Adrenal gland (tissue), 12 donors: ENCODE results near the gene WLS. TPM values are rescaled to one million over a fixed set of nuclear protein-coding genes. Genes with fewer than 3 reads are reported as not detected.

Experiments
- DNase-seq, 7 donors: peaks; one replicate each; pipeline ENCODE4 v3.0.0-alpha.2; 2019 to 2020
- H3K27ac ChIP-seq, 5 donors: fragments of 200-600 bp; sonication (generic) in 4 of 5; 1 replicate in 3 of 5; 2 replicates in 2 of 5; pipeline versions ENCODE4 v1.5.1 to v1.8.0; 2016 to 2020; ENCODE audit warnings: mild to moderate bottlenecking in 1 of 5
- H3K27me3 ChIP-seq: fragments of 200-600 bp; 2 replicates; pipeline ENCODE4 v1.8.0; 2021
- H3K36me3 ChIP-seq, 2 donors: fragments of 200-600 bp; replicated peaks in 1 of 2; 1 replicate in 1 of 2; 2 replicates in 1 of 2; pipeline versions ENCODE4 v1.5.1 to v1.8.0; 2018 to 2022
- H3K4me1 ChIP-seq, 2 donors: fragments of 200-600 bp; replicated peaks in 1 of 2; 1 replicate in 1 of 2; 2 replicates in 1 of 2; pipeline versions ENCODE4 v1.5.1 to v1.8.0; 2018 to 2021
- H3K4me3 ChIP-seq, 4 donors: fragments of 200-600 bp; sonication (generic) in 3 of 4; one replicate each; pipeline ENCODE4 v1.5.1; 2016 to 2018
- H3K9me3 ChIP-seq, 3 donors: fragments of 200-600 bp; sonication (generic) in 1 of 3; replicated peaks in 1 of 3; 1 replicate in 2 of 3; 2 replicates in 1 of 3; pipeline versions ENCODE4 v1.5.1 to v1.8.0; 2016 to 2021
- POLR2A ChIP-seq, 2 donors: fragments of 450-650 bp; IDR thresholded peaks; one replicate each; pipeline ENCODE4 v1.6.1; 2017; ENCODE audit warnings: antibody characterized with exemption in 2 of 2, mild to moderate bottlenecking in 2 of 2, moderate library complexity in 1 of 2
- WGBS, 4 donors: extraction: QIAGEN DNeasy Blood & Tissue Kit in 2 of 4; methylation state at CpG; one replicate each; pipeline versions ENCODE4 v1.1.5 to v1.1.7; 2013 to 2017; 5-methylcytosine and 5-hydroxymethylcytosine counted together
- intact Hi-C, 2 donors: fragments of 100-400 bp; cut with DNase I; formaldehyde crosslinking; loops; one replicate each; pipeline versions ENCODE4 v1.14.1 to v1.15.0; 2022 to 2023
- polyA plus RNA-seq, 3 donors: library from polyadenylated mRNA; stranded (reverse); fragments of 200-250 nt in 2 of 3; fragments of 350-450 nt in 1 of 3; fragmentation: Illumina TruSeq in 1 of 3; extraction: RNeasy Lipid Tissue Mini Kit (QIAGEN cat#74804) in 1 of 3; gene quantifications; one replicate each; pipeline ENCODE4 v1.2.3, GENCODE V29; 2013 to 2014
- total RNA-seq, 9 donors: library from RNA; depleted of rRNA in 4 of 9; stranded (reverse); fragments of >200 nt in 4 of 9; fragments of 120-200 nt in 1 of 9; fragmentation: NEBNext Ultra II Directional in 1 of 9; extraction: Animal tissue kit (Norgen Biotek cat#: 25700) in 1 of 9; gene quantifications; one replicate each; pipeline versions ENCODE4 v1.1.0 to v1.2.4, GENCODE V29; 2013 to 2023
- TF ChIP-seq, protein P1 (sequence below), 6 experiments: fragments of 450-650 bp in 4 of 6; fragments of 200-600 bp in 2 of 6; sonication (generic) in 1 of 6; IDR thresholded peaks; 1 replicate in 5 of 6; 2 replicates in 1 of 6; pipeline versions ENCODE4 v1.5.1 to v1.8.0; 2016 to 2021; ENCODE audit warnings: antibody characterized with exemption in 6 of 6, mild to moderate bottlenecking in 2 of 6, moderate library complexity in 1 of 6
- donor health status: healthy with polysubstance abuse.
- donor health status: Bipolar disorder and iron deficiency.
- donor health status: DM: yes; HTN: yes; CAD: no.
- donor health status: DM: no; HTN: no; CAD: no.
- donor health status: DM: no; HTN: no; CAD: no.
- donor health status: DM: yes; HTN: yes; CAD: no.

The WLS gene
- total and polyA plus RNA-seq, 12 donors, result 28.7 to 114 (median 59.5) TPM

DNA sequence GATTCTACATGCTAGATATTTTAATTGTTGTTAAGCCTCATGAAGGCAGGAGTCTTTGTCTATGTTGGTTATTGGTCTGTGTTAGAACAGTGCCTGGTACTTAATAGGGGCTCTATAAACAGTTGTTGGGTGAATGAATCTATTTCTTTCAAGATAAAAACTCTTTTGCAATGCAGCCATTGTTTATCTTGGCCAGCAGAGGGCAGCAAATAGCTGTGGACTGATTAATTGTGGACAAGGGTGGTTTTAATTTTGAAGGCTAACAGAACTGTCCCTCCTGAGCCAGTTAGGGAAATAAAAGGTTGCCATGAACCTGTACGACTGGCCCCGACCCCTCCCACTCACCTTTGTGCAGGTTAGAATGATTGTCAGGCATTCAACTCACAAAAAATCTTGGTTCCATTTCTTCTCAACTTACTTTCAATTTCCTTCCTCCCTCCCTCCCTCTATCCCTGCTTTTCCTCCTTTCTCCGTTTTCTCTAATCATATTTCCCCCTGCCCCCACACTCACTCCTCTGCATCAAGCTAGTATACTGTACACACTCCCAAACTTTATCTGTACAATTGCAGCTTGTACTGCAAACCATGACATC lies 115.6 kb downstream of the WLS start:
- intact Hi-C loops, result loop anchor here (2.0 to 10.0 kb wide), 5 partner anchors 226 to 342 kb away; partner anchors contain the start of gene RPE65 (in 1 of the 2)

DNA sequence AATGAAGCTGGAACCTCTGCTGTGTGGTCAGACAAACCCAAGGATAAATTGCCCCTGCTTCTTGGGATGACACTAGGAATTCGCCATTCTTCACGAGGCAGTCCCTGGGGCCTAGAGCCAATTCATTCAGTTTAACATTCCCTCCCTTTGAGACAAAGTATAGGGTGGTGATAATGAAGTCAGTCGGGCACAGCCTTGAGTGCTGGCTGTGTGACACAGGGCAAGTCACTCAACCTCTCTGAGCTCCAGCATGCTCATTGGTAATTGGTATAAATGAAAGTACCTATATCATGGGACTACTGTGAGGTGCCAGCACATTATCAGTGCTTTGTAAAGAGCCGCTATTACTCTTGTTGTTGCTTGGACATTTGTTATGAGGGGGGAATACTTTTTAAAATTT lies 117.0 kb downstream of the WLS start:
- H3K4me1 ChIP-seq, result no peaks in the 10 kb centered on the region
- WGBS, 4 donors, result 64 to 84% (median 77%) methylated on average over 3 to 4 of the region's 4 CpGs
- H3K27ac ChIP-seq, result no peak overlapping the region
- DNase-seq, result no peak
- intact Hi-C loops, result loop anchor here (5.0 to 10.0 kb wide), 4 partner anchors 227 to 341 kb away; partner anchors contain the start of gene RPE65 (in 1 of the 2)
- TF ChIP-seq, protein P1, sequence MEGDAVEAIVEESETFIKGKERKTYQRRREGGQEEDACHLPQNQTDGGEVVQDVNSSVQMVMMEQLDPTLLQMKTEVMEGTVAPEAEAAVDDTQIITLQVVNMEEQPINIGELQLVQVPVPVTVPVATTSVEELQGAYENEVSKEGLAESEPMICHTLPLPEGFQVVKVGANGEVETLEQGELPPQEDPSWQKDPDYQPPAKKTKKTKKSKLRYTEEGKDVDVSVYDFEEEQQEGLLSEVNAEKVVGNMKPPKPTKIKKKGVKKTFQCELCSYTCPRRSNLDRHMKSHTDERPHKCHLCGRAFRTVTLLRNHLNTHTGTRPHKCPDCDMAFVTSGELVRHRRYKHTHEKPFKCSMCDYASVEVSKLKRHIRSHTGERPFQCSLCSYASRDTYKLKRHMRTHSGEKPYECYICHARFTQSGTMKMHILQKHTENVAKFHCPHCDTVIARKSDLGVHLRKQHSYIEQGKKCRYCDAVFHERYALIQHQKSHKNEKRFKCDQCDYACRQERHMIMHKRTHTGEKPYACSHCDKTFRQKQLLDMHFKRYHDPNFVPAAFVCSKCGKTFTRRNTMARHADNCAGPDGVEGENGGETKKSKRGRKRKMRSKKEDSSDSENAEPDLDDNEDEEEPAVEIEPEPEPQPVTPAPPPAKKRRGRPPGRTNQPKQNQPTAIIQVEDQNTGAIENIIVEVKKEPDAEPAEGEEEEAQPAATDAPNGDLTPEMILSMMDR (IDR thresholded peaks at IDR 0.05), result no peak
- TF ChIP-seq POLR2A (IDR thresholded peaks at IDR 0.05), result no peak
- no peaks in the 10 kb centered on the region for H3K36me3 ChIP-seq
- H3K9me3 ChIP-seq, result no peaks in the 10 kb centered on the region
- no peaks in the 10 kb centered on the region for H3K27me3 ChIP-seq
- H3K4me3 ChIP-seq, result no peak overlapping the region

More for the DNA sequence above, 115.6 kb downstream of the WLS start:
- no peak for TF ChIP-seq POLR2A (IDR thresholded peaks at IDR 0.05)
- TF ChIP-seq, protein P1 (IDR thresholded peaks at IDR 0.05), result peak; percentile 80 to 92 (median 86)
- 0 to 2% (median 1%) methylated on average over 3 of the region's 3 CpGs for WGBS, 4 donors
- H3K4me1 ChIP-seq, result no peaks in the 10 kb centered on the region
- H3K9me3 ChIP-seq, result no peaks in the 10 kb centered on the region
- H3K4me3 ChIP-seq, result peak overlapping the region in 1 of 4 donors; percentile 21
- H3K36me3 ChIP-seq, result no peaks in the 10 kb centered on the region
- H3K27me3 ChIP-seq, result no peaks in the 10 kb centered on the region
- DNase-seq, result peak; percentile 46 to 75 (median 54)
- H3K27ac ChIP-seq, result no peak overlapping the region

DNA sequence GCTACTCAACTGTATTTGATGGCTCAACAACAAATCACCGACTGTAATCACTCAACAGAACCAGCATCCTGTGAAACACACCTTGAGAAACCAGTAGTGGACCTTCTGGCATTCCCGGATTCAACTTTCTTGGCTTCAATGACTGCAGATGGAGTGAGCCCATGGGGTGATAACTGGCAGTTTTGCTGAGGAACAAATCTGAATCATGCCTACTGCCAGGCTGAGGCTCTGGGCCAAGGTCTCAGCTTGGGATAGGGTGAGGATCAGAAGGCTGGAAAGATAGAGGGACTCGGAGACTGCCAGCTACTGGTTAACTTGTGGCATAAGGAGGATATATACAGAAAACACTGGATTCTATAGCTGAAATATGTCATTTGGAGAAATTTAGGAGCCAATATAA lies 118.4 kb downstream of the WLS start:
- H3K27me3 ChIP-seq, result no peaks in the 10 kb centered on the region
- H3K9me3 ChIP-seq, result no peaks in the 10 kb centered on the region
- DNase-seq, result peak in 4 of 7 donors; percentile 29 to 46 (median 42)
- H3K36me3 ChIP-seq, result no peaks in the 10 kb centered on the region
- H3K27ac ChIP-seq, result no peak overlapping the region
- TF ChIP-seq, protein P1 (IDR thresholded peaks at IDR 0.05), result no peak
- TF ChIP-seq POLR2A (IDR thresholded peaks at IDR 0.05), result no peak
- H3K4me1 ChIP-seq, result no peaks in the 10 kb centered on the region
- intact Hi-C loops, result loop anchor here (5.0 to 10.0 kb wide), 4 partner anchors 259 to 339 kb away; partner anchors contain the start of gene RPE65 (in 1 of the 2)
- H3K4me3 ChIP-seq, result no peak overlapping the region
- 47 to 68% (median 53%) methylated on average over 3 of the region's 3 CpGs for WGBS, 4 donors

DNA sequence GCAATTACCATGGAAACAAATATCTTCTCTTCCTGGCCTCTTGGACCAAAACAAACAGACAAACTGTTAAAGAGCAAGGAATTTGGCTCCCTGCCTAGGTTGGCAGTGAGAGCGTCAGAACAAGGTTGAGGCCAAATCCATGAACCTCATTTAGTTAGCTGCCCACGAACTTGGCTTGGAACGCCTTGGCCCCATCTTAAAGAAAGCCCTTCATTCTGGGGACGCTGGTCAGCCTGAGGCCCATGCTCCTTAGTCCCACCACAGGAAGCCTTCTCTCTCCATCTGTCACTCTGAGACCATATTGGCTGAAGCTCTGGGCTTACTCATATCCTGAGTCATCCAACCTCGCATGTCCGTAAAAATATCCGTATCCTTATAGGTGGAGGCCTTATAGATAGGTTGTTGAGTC lies 119.5 kb downstream of the WLS start:
- WGBS, 4 donors, result 22 to 47% (median 35%) methylated on average over 7 of the region's 7 CpGs
- Histone ChIP-seq H3K4me1 (no peaks in the 10 kb centered on the region), H3K27me3 (no peaks in the 10 kb centered on the region), H3K9me3 (no peaks in the 10 kb centered on the region), H3K27ac (no peak overlapping the region), H3K36me3 (no peaks in the 10 kb centered on the region), H3K4me3 (no peak overlapping the region)
- intact Hi-C loops, result loop anchor here (5.0 to 10.0 kb wide), 4 partner anchors 258 to 338 kb away; partner anchors contain the start of gene RPE65 (in 1 of the 2)
- TF ChIP-seq, protein P1 (IDR thresholded peaks at IDR 0.05), result no peak
- TF ChIP-seq POLR2A (IDR thresholded peaks at IDR 0.05), result no peak
- DNase-seq, result peak in 4 of 7 donors; percentile 24 to 45 (median 42)
